Hematopoietic multipotent progenitor cell (in vitro differentiated cells): ENCODE measurements around the gene DUX4. TPM values are rescaled to one million over a fixed set of nuclear protein-coding genes. Genes with fewer than 3 reads are reported as not detected.
"Not testable (repeated sequence)": the region's sequence is repeated elsewhere in the genome, so short reads cannot be mapped to it uniquely, and the experiment has no call there.

Experiments used
- DNase-seq, 3 donors: peaks; one replicate each; pipeline ENCODE4 v3.0.0-alpha.2; 2011 to 2015; ENCODE audit warnings: low read depth in 2 of 3, low spot score in 2 of 3
- small RNA-seq: library from RNA; depleted of rRNA; stranded (forward); fragments of <200 nt; gene quantifications from one replicate; pipeline ENCODE3, GENCODE V24; 2012
- total RNA-seq: library from RNA; depleted of rRNA; stranded (reverse); fragments of >200 nt; gene quantifications from one replicate; pipeline ENCODE4 v1.2.3, GENCODE V29; 2012

DUX4 gene
- not detected for total RNA-seq

DNA sequence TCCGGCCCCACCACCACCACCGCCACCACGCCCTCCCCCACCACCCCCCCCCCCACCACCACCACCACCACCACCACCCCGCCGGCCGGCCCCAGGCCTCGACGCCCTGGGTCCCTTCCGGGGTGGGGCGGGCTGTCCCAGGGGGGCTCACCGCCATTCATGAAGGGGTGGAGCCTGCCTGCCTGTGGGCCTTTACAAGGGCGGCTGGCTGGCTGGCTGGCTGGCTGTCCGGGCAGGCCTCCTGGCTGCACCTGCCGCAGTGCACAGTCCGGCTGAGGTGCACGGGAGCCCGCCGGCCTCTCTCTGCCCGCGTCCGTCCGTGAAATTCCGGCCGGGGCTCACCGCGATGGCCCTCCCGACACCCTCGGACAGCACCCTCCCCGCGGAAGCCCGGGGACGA, at the start of gene DUX4:
Gene DUX4 (plus strand): TSS at position 347 of the 400 bp plus-strand sequence. CDS start 0 bp downstream, at position 347.
- DNase-seq: not testable (repeated sequence)

DNA sequence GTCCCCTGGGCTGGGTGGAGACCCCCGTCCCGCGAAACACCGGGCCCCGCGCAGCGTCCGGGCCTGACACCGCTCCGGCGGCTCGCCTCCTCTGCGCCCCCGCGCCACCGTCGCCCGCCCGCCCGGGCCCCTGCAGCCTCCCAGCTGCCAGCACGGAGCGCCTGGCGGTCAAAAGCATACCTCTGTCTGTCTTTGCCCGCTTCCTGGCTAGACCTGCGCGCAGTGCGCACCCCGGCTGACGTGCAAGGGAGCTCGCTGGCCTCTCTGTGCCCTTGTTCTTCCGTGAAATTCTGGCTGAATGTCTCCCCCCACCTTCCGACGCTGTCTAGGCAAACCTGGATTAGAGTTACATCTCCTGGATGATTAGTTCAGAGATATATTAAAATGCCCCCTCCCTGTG, 1.9 kb downstream of the DUX4 start:
- DNase-seq: not testable (repeated sequence)

DNA sequence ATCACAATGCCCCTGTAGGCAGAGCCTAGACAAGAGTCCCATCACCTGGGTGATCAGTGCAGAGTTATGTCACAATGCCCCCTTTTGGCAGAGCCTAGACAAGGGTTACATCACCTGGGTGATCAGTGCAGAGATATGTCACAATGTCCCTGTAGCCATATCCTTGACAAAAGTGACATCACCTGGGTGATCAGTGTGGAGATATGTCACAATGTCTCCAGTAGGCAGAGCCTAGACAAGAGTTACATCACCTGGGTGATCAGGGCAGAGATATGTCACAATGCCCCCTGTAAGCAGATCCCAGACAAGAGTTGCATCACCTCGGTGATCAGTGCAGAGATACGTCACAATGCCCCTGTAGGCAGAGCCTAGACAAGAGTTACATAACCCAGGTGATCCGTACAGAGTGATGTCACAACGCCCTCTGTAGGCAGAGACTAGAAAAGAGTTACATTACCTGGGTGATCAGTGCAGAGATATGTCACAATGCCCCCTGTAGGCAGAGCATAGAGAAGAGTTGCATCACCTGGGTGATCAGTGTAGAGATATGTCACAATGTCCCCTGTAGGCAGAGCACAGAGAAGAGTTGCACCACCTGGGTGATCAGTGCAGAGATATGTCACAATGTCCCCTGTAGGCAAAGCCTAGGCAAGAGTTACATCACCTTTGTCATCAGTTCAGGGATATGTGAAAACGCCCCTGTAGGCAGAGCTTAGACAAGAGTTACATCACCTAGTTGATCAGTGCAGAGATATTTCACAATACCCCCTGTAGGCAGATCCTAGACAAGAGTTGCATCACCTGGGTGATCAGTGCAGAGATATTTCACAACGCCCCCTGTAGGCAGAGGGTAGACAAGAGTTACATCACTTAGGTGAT, 4.4 kb downstream of the DUX4 start:
- DNase-seq: not testable (repeated sequence)

DNA sequence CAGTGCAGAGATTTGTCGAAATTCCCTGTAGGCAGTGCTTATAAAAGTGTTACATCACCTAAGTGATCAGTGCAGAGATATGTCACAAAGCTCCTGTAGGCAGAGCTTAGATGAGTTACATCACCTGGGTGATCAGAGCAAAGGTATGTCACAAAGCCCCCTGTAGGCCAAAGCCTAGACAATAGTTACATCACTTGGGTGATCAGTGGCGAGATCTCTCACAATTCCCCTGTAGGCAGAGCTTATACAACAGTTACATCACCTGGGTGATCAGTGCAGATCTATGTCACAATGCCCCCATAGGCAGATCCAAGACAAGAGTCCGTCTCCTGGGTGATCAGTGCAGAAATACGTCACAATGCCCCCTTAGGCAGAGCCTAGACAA, 5.0 kb downstream of the DUX4 start:
- DNase-seq: not testable (repeated sequence)

DNA sequence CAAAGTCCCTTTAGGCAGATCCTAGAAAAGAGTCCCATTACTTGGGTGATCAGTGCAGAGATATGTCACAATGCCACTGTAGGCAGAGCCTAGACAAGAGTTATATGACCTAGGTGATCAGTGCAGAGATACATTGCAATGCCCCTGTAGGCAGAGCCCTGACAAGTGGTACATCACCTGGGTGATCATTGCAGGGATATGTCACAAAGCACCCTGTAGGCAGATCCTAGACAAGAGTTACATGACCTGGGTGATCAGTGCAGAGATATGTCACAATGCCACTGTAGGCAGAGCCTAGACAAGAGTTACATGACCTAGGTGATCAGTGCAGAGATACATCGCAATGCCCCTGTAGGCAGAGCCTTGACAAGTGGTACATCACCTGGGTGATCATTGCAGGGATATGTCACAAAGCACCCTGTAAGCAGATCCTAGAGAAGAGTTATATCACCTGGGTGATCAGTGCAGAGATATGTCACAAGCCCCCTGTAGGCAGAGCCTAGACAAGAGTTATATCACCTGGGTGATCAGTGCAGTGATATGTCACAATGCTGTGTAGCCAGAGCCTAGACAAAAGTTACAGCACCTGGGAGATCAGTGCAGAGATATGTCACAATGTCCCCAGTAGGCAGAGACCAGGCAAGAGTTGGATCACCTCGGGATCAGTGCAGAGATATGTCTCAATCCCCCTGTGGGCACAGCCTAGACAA, 5.6 kb downstream of the DUX4 start:
- not testable (repeated sequence) for DNase-seq

DNA sequence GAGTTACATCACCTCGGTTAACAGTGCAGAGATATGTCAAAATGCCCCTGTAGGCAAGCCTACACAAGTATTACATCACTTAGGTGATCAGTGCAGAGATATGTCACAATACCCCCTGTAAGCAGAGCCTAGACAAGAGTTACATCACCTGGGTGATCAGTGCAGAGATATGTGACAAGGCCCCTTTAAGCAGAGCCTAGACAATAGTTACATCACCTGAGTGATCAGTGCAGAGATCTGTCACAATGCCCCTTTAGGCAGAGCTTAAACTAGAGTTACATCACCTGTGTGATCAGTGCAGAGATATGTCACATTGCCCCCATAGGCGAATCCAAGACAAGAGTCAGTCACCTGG, 6.1 kb downstream of the DUX4 start:
- not testable (repeated sequence) for DNase-seq

DNA sequence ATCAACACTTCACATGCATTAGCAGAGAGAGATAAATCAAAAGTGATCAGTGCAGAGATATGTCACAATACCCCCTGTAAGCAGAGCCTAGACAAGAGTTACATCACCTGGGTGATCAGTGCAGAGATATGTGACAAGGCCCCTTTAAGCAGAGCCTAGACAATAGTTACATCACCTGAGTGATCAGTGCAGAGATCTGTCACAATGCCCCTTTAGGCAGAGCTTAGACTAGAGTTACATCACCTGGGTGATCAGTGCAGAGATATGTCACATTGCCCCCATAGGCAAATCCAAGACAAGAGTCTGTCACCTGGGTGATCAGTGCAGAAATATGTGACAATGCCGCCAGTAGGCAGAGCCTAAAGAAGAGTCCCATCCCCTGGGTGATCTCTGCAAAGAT, 7.4 kb downstream of the DUX4 start:
- DNase-seq: not testable (repeated sequence)

DNA sequence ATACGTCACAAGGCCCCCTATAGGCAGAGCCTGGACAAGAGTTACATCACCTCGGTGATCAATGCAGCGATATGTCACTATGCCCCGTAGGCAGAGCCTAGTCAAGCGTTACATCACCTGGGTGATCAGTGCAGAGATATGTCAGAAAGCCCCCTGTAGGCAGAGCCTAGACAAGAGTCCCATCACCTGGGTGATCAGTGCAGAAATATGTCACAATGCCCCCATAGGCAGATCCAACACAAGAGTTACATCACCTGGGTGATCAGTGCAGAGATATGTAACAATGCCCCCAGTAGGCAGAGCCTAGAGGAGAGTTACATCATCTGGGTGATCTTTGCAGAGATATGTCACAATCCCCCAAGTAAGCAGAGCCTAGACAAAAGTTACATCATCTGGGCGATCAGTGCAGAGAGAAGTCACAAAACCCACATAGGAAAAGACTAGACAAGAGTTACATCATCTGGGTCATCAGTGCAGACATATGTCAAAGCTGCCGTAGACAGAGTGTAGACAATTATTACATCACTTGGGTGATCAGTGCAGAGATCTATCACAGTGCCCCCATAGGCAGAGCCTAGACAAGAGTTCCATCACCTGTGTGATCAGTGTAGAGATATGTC, 8.0 kb downstream of the DUX4 start:
- not testable (repeated sequence) for DNase-seq

DNA sequence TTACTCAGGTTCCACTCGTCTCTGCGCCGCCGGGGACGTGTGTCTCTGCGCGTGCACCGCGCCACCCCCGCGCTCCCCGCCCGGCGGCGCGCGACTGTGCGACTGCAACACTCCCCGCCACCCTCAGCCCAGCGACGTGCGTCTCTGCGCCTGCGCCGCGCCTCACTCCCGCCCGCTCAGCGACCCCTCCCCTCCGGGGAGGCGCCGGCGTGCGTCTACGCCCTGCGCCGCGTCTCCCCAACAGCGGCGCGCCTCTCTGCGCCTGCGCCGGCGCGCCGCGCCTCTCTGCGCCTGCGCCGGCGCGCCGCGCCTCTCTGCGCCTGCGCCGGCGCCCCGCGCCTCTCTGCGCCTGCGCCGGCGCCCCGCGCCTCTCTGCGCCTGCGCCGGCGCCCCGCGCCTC, 29.9 kb downstream of the DUX4 start:
- not testable (repeated sequence) for DNase-seq

Small RNAs within 50 kb of the gene (small RNA-seq; reads per million reads assigned to genes)
- gene AC215524.1: not detected

Other genes starting within 250 kb of the DUX4 start
- 5.7 TPM for gene FRG1, start 232.9 kb upstream of the DUX4 start, total RNA-seq
- not detected for gene FRG2, start 146.5 kb upstream of the DUX4 start, total RNA-seq
- not detected for gene DBET, start 109.3 kb upstream of the DUX4 start, total RNA-seq